Uterus (tissue), 4 donors: ENCODE data around the gene SETMAR. TPM values are rescaled to one million over a fixed set of nuclear protein-coding genes. Genes with fewer than 3 reads are reported as not detected.
"Not testable (repeated sequence)": the region's sequence is repeated elsewhere in the genome, so short reads cannot be mapped to it uniquely, and the experiment has no call there.

Source experiments
- DNase-seq, 2 donors: peaks; one replicate each; pipeline ENCODE4 v3.0.0-alpha.2; 2019 to 2020
- H3K27ac ChIP-seq, 2 donors: fragments of 200-600 bp; sonication (generic); 1 replicate in 1 of 2; 2 replicates in 1 of 2; pipeline ENCODE4 v1.5.1; 2016 to 2018
- H3K27me3 ChIP-seq, 2 donors: fragments of 200-600 bp; sonication (generic); one replicate each; pipeline ENCODE4 v1.5.1; 2018 to 2019; ENCODE audit warnings: control low read depth in 1 of 2
- H3K36me3 ChIP-seq, 2 donors: fragments of 200-600 bp; sonication (generic); one replicate each; pipeline ENCODE4 v1.5.1; 2019; ENCODE audit warnings: control low read depth in 1 of 2
- H3K4me1 ChIP-seq, 2 donors: fragments of 200-600 bp; sonication (generic); one replicate each; pipeline ENCODE4 v1.5.1; 2018 to 2019; ENCODE audit warnings: control low read depth in 1 of 2
- H3K4me3 ChIP-seq, 2 donors: fragments of 200-600 bp; sonication (generic); 1 replicate in 1 of 2; 2 replicates in 1 of 2; pipeline ENCODE4 v1.5.1; 2018 to 2019; ENCODE audit warnings: mild to moderate bottlenecking in 1 of 2
- H3K9me3 ChIP-seq, 2 donors: fragments of 200-600 bp; sonication (generic); one replicate each; pipeline ENCODE4 v1.5.1; 2019; ENCODE audit warnings: control low read depth in 1 of 2
- POLR2A ChIP-seq, 2 donors: fragments of 450-650 bp; IDR thresholded peaks; one replicate each; pipeline ENCODE4 v1.6.1; 2016; ENCODE audit warnings: antibody characterized with exemption in 2 of 2, mild to moderate bottlenecking in 1 of 2, moderate library complexity in 1 of 2
- intact Hi-C: fragments of 100-400 bp; cut with DNase I; formaldehyde crosslinking; loops from one replicate; pipeline ENCODE4 v1.15.1; 2023; ENCODE audit warnings: low total_unique reads
- total RNA-seq, 4 donors: library from RNA; depleted of rRNA in 3 of 4; stranded (reverse); fragments of >200 nt in 3 of 4; gene quantifications; one replicate each; pipeline versions ENCODE4 v1.1.0 to v1.2.4, GENCODE V29; 2014 to 2023
- TF ChIP-seq, protein P1 (sequence below), 4 experiments: fragments of 200-600 bp in 2 of 4; fragments of 450-650 bp in 2 of 4; sonication (generic) in 2 of 4; IDR thresholded peaks; one replicate each; pipeline ENCODE4 v1.5.1; 2016 to 2019; ENCODE audit warnings: antibody characterized with exemption in 4 of 4, mild to moderate bottlenecking in 2 of 4, moderate library complexity in 1 of 4
- donor health status: DM: yes; HTN: yes; CAD: no.

SETMAR gene
- total RNA-seq, 4 donors from 2014 or later, result 32.3 to 37.6 (median 36.2) TPM

- no peak for DNase-seq
- TF ChIP-seq, protein P1, sequence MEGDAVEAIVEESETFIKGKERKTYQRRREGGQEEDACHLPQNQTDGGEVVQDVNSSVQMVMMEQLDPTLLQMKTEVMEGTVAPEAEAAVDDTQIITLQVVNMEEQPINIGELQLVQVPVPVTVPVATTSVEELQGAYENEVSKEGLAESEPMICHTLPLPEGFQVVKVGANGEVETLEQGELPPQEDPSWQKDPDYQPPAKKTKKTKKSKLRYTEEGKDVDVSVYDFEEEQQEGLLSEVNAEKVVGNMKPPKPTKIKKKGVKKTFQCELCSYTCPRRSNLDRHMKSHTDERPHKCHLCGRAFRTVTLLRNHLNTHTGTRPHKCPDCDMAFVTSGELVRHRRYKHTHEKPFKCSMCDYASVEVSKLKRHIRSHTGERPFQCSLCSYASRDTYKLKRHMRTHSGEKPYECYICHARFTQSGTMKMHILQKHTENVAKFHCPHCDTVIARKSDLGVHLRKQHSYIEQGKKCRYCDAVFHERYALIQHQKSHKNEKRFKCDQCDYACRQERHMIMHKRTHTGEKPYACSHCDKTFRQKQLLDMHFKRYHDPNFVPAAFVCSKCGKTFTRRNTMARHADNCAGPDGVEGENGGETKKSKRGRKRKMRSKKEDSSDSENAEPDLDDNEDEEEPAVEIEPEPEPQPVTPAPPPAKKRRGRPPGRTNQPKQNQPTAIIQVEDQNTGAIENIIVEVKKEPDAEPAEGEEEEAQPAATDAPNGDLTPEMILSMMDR (IDR thresholded peaks at IDR 0.05), result no peak
- TF ChIP-seq POLR2A (IDR thresholded peaks at IDR 0.05), result no peak
- H3K27ac ChIP-seq, result peak overlapping the region; percentile 30 to 35
- intact Hi-C loops, result no loop called here
- no peaks in the 10 kb centered on the region for H3K9me3 ChIP-seq
- H3K4me1 ChIP-seq, result no peaks in the 10 kb centered on the region
- H3K36me3 ChIP-seq, result no peaks in the 10 kb centered on the region
- H3K4me3 ChIP-seq, result no peak overlapping the region
- no peaks in the 10 kb centered on the region for H3K27me3 ChIP-seq
Measured at GRCh38 chr3:4323246-4324027, 20.3 kb downstream of the SETMAR start.

- Histone ChIP-seq H3K36me3 (no peaks in the 10 kb centered on the region), H3K27me3 (no peaks in the 10 kb centered on the region), H3K27ac (peak overlapping the region in 1 of 2 donors; percentile 17), H3K4me1 (no peaks in the 10 kb centered on the region), H3K4me3 (no peak overlapping the region), H3K9me3 (no peaks in the 10 kb centered on the region)
- intact Hi-C loops, result no loop called here
- no peak for TF ChIP-seq POLR2A (IDR thresholded peaks at IDR 0.05)
- TF ChIP-seq, protein P1 (IDR thresholded peaks at IDR 0.05), result no peak
- DNase-seq, result no peak
Measured at GRCh38 chr3:4326868-4327267, 23.7 kb downstream of the SETMAR start.

GRCh38 chr3:4329806-4330205, 26.6 kb downstream of the SETMAR start:
- H3K27ac ChIP-seq, H3K9me3 ChIP-seq, H3K27me3 ChIP-seq, H3K4me3 ChIP-seq, H3K4me1 ChIP-seq, intact Hi-C loops, H3K36me3 ChIP-seq, DNase-seq: not testable (repeated sequence)

DNA sequence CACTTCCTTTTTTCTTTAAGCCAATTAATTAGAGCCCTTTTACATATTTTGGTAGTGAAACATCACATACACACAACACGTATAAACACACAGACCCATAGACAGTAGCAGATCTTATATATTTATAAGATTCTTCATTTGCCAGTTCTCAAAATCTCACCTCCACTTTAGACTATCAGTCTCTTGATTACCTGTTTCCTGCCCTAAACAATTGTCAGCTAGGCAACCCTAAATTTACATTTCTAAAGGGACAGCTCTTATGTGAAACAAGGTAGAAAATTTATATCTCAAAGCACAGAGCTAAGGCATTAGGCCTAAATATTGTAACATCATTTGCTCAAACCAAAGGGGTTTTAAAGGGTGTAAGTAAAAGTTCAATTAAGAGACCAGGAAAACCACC, 28.9 kb downstream of the SETMAR start:
- Histone ChIP-seq H3K27ac (no peak overlapping the region), H3K27me3 (no peaks in the 10 kb centered on the region), H3K4me1 (no peaks in the 10 kb centered on the region), H3K9me3 (no peaks in the 10 kb centered on the region), H3K4me3 (no peak overlapping the region), H3K36me3 (no peaks in the 10 kb centered on the region)
- no peak for DNase-seq
- TF ChIP-seq, protein P1 (IDR thresholded peaks at IDR 0.05), result no peak
- no peak for TF ChIP-seq POLR2A (IDR thresholded peaks at IDR 0.05)
- intact Hi-C loops, result no loop called here

GRCh38 chr3:4332574-4332973, 29.4 kb downstream of the SETMAR start:
- TF ChIP-seq POLR2A (IDR thresholded peaks at IDR 0.05), result no peak
- TF ChIP-seq, protein P1 (IDR thresholded peaks at IDR 0.05), result no peak
- no peak overlapping the region for H3K27ac ChIP-seq
- H3K9me3 ChIP-seq, result no peaks in the 10 kb centered on the region
- no peak for DNase-seq
- no peaks in the 10 kb centered on the region for H3K4me1 ChIP-seq
- no peaks in the 10 kb centered on the region for H3K27me3 ChIP-seq
- H3K4me3 ChIP-seq, result no peak overlapping the region
- intact Hi-C loops, result no loop called here
- no peaks in the 10 kb centered on the region for H3K36me3 ChIP-seq
